ENCODE data around the gene FKBP4.

GRCh38 chr12:2750185-2750584 lies 44.6 kb upstream of the FKBP4 start:
- TF ChIP-seq HDGF (IDR thresholded peaks at IDR 0.05; ENCODE audit: borderline replicate concordance) = no peak
- TF ChIP-seq SP1 (IDR thresholded peaks at IDR 0.05) = no peak
- no peak for TF ChIP-seq TARDBP (IDR thresholded peaks at IDR 0.05)
- TF ChIP-seq FOXM1 (IDR thresholded peaks at IDR 0.05; ENCODE audit: borderline replicate concordance) = no peak
- no peak for TF ChIP-seq ARNT (IDR thresholded peaks at IDR 0.05)
- no peak for TF ChIP-seq FOXK2 (IDR thresholded peaks at IDR 0.05)
- TF ChIP-seq PKNOX1 (IDR thresholded peaks at IDR 0.05) = no peak
- no peak for TF ChIP-seq BHLHE40 (IDR thresholded peaks at IDR 0.05; ENCODE audit: borderline replicate concordance)
- TF ChIP-seq FOXA1 (IDR thresholded peaks at IDR 0.05) = no peak
- TF ChIP-seq CTBP1 (IDR thresholded peaks at IDR 0.05; ENCODE audit: borderline replicate concordance) = no peak
- TF ChIP-seq SUZ12 (IDR thresholded peaks at IDR 0.05) = no peak
- TF ChIP-seq ZNF384 (IDR thresholded peaks at IDR 0.05) = no peak

Data from HEK293T (cell line).